Activated CD4-positive, alpha-beta T cell treated with anti-CD3 and anti-CD28 coated beads, Interleukin-2, amount 50 U/mL, for 24 hours (primary cell): ENCODE results near the gene CTRB2.
"Not testable (repeated sequence)": the region's sequence is repeated elsewhere in the genome, so short reads cannot be mapped to it uniquely, and the experiment has no call there.

ENCODE experiments used
- DNase-seq, 2 donors: peaks; one replicate each; pipeline ENCODE4 v3.0.0-alpha.2; 2020; ENCODE audit warnings: low read depth in 1 of 2, low spot score in 1 of 2

CTRB2 gene

DNA sequence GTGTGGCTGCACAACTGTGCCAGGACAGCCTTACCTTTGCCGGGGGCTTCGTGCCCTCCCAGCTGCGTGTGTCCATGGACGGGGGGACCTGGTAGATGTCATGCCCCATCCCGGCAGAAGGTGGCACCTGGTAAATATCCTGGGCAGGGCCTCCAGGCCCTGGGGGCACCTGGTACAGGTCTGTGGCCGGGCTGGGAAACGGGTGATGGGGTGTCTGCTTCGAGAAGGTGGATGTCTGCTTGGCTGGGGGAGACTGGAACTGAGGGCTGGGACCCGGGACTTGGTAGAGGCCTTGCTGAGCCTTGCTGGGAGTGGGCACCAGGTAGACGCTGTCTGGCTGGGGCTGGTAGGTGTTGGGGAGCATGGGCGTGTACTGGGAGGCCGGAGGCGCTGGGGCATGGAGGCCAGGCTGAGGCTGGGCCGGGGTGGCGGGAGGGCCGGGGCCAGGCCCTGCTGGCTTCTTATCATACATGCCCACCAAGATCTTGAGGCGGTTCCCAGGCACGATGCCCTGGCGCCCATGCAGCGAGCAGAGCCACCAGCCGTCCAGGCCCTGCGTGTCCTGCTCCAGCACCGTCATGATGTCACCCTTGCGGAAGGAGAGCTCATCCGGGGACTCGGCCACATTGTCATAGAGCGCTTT lies 35.6 kb upstream of the CTRB2 start:
- not testable (repeated sequence) for DNase-seq

GRCh38 chr16:75241955-75242354 lies 35.0 kb upstream of the CTRB2 start:
- no peak for DNase-seq

DNA sequence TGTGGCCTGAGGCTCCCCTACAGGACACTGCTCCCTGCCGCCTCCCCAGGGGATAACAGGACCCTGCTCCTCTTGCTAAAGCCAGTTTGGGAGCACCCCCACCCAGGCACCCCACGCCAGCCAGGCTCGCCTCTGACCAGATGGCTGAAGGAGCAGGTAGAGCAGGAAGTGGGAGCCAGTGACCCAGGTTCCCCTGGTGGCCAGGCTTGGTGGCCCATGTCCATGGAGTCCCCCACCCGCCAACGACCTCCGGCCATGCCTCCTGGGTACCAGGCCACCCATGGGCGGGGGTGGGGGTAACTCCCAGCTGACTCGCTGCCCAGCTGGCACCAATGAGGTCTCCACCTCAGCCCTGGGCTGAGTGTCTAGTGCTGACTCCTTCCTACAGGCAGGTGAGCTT lies 34.5 kb upstream of the CTRB2 start:
- no peak for DNase-seq

DNA sequence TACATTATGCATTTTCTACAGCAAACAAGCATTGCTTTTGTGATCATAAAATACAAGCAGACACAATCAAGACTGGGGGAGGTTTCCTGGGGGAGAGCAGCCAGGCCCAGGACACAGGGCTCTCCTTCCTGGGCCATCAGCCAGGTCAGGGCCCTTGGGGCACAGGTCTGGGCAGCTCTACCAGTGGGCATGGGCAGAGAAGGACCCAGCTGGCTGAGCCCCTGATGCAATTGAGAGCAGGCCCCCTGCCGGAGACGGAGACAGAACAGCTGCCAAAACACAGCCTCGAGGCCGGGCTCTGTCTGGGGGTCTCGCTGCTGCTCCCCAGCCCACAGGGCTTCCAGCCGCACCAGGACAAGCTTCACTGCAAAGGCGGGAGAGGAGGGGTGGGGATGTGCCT lies 33.7 kb upstream of the CTRB2 start:
- not testable (repeated sequence) for DNase-seq

DNA sequence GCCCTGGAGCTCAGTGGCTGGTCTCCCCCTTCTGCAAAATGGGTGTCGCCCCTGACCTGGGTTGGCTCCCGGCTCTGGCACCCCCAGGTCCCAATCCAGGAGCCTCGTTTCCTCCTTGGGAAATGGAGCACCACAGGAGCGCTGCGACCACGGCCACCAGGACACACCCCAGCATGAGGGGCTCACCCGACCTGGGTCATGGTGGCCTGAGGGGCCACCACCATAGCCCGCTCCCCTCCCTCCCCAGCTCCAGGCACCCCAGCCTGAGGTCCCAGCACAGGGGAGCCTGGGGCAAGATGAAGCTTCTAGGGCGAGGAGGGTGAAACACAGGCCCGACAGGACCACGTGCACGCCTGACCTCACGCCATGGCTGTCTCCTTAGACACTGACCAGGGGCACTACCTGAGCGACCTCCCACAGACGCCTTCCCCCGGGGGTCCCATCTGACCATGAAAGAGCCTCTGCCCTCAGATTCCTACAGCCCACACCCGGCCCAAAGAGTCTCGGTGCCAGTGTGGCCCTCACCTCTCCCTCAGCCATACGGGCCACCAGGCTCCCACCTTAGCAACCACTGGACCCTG lies 32.7 kb upstream of the CTRB2 start:
- DNase-seq = no peak

DNA sequence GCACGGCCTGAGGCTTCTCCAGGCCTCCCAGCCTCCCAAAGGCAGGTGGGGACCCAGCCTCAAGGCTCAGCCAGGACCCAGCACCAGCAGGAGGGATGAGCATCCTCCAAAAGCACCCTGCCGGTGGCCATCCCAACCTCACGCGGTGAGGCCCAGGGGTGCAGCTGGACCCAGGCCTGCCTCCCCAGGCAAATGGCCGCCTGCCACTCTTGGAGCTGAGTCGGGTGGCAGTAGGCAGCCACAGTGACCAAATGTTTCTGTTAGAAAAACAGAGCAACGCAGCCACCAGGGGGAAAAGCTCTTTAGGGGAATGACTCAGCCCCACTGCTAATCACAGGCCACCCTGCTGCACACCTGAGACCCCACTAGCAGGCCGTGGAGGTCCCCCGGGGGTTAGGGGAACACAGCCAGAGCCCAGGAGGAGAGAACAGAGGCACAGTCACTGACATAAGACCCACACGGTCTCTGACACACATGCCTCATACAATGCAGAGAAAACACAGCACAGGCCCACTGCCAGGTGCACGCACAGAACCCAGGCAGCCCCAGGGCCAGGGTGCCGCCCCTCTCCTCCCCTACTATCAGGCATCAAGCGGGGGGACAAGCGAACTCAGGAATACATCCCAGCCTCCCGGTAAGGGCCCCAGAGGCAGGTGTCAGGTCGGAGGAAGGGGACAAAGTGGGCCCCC lies 32.0 kb upstream of the CTRB2 start:
- no peak for DNase-seq

DNA sequence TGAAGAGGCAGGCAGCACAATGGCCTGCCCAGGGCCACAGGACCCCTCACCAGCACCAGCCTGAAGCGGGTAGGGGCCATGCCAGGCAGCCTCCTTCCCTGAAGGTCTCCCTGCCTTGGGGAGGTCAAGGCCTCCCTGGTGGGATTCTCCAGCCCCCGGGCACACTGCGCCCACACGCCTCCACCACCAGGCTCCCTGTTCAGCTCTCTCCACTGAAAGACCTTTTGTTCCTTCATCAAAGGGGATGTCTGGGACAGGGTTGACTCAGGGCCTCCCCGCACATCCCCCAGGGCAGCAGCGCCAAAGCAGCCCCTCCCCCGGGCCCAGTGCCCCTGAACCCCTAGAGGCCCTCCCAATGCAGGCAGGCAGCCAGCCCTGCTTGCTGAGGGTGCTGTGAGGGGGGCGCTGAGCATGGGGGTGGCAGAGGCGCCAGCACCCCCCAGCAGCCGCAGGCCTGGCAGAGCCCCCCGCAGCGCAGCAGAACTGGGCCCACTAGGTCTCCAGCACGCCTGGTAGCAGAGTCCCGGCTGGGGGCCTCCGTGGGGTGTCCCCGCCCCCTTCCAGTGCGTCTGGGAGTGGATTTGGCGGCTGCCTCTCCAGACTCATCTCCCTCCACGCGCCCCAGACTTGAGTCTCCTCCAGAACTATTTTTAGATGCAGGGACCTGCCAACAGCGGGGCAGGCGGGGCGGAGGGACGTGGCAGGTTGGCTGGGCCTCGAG lies 31.3 kb upstream of the CTRB2 start:
- no peak for DNase-seq

- DNase-seq = no peak
Observed at GRCh38 chr16:75237398-75238131, 30.6 kb upstream of the CTRB2 start.

DNA sequence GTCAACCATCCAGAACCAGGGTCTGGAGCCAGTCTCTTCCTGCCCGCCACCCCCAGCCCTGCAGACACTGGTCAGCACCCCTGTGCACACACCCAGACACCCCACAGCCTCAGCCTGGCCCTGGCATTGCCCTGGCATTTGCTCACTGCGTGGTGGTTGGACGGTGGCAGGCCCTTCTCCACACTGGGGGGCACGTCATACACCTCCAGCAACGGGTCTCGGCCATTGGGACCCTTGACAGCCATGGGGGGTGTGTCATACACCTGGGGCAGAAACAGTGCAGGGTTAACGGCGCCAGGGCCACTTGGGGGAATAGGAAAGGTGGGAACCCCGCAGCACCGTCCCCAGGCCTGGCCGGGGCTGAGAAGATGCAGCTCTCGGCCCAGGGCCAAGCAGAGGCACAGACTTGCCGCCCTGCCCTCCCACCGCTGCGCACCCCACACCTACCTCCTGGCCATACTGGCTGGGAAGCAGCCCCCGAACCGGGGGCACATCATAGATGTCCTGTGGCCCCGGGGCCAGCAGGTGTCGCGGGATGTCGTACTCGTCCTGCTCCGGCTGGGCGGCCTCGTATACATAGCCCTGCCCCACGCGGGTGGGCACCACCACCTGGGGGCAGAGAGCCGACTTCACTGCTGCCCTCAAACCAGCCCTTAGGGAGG lies 29.9 kb upstream of the CTRB2 start:
- DNase-seq = no peak

DNA sequence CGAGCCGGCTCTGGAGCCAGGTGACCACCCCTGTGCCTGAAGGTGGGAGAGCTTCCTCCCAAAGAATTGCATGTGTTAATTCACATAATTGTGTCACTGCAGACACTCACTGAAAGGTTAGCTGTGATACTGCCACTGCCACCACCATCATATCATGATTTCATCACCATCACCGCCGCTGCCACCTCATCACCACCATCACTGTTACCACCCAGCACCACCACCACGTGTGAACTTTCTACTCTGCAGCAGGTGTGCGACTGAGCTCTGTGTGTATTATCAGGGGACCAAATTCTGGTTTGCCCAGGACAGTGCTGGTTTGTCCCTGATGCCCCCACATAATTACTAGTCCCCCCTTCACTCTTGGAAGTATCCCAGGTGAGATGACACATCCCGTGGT lies 29.3 kb upstream of the CTRB2 start:
- DNase-seq = no peak

GRCh38 chr16:75235721-75236193 lies 28.8 kb upstream of the CTRB2 start:
- no peak for DNase-seq

DNA sequence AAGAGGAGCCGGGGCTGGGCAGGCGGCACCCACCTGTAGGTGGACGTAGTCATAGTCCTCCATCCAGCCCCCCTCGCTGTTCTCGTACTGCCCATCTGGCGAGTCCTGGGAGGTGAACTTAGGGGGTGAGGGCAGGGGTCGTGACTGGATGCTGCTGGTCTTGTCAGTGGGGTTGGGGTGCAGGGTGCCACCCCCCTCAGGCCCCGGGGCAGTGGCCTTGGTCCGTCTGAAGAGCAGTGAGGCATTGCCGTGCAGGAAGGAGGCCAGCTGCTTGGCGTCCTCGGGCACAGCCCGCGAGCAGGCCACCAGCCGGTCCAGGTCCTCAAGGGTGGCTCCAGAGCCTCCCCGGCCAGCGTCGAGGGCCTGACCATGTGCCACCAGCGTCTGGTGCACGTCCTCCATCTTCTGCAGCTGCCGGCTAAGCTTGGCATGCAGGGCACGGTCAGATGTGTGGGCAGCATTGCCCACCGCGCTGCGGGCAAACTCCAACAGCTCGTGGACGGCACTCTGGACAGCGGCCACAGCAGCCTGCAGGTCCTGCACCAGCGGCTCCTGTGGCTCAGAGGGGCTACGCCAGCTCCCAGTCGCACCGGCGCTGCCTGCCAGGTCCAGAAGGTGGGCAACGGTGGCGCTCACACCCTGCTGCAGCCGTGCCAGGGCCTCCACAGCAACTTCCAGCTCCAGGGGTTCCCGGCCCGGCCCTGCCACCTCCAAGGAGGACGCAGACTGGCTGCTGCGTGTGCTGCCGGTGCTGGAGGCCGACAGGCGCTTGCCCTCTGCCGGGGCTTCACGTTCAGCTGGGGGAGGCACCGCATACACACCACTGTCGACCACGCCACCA lies 28.1 kb upstream of the CTRB2 start:
- no peak for DNase-seq

DNA sequence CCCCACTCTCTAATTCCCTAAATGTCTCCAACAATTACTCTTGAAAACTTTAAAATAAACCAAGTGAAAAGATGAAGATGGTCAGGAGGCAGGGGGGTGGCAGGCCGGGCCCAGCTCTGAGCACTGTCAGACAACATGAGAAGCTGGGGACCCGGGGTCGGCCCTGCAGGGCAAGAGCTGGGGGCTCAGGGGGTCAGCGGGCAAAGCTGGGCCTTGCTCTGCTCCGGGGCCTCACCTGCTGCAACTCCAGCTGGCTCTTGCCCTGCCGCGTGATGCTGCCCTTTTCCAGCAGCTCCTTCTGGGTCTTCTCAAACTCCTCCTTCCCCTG lies 26.6 kb upstream of the CTRB2 start:
- no peak for DNase-seq

- DNase-seq = no peak
Observed at GRCh38 chr16:75231570-75231969, 24.6 kb upstream of the CTRB2 start.

GRCh38 chr16:75230471-75231110 lies 23.6 kb upstream of the CTRB2 start:
- no peak for DNase-seq

- DNase-seq = no peak
Observed at GRCh38 chr16:75229172-75230031, 22.4 kb upstream of the CTRB2 start.

- no peak for DNase-seq
Observed at GRCh38 chr16:75228143-75228976, 21.4 kb upstream of the CTRB2 start.
